GM23248 (cell line): ENCODE data around the gene ITGA11. TPM values are rescaled to one million over a fixed set of nuclear protein-coding genes. Genes with fewer than 3 reads are reported as not detected.

Source experiments
- DNase-seq: peaks from one replicate; pipeline ENCODE4 v3.0.0-alpha.2; 2015
- H2AFZ ChIP-seq: fragments of 200-600 bp; sonication (generic); 2 replicates; pipeline ENCODE4 v1.6.1; 2016; ENCODE audit warnings: antibody characterized with exemption
- H3F3A ChIP-seq: fragments of 200-600 bp; sonication (generic); 2 replicates; pipeline ENCODE4 v1.6.1; 2016; ENCODE audit warnings: mild to moderate bottlenecking, antibody characterized with exemption, mixed run types; ENCODE audit not compliant: insufficient read depth
- H3K27ac ChIP-seq: fragments of 200-600 bp; sonication (generic); 2 replicates; pipeline ENCODE4 v1.5.1; 2016; ENCODE audit warnings: mild to moderate bottlenecking
- H3K27me3 ChIP-seq: fragments of 200-600 bp; sonication (generic); replicated peaks from 2 replicates; pipeline ENCODE4 v1.6.1; 2016; ENCODE audit warnings: mild to moderate bottlenecking; ENCODE audit not compliant: insufficient read depth
- H3K36me3 ChIP-seq: fragments of 200-600 bp; sonication (generic); 2 replicates; pipeline ENCODE4 v1.6.1; 2016; ENCODE audit warnings: low read depth, mild to moderate bottlenecking
- H3K4me1 ChIP-seq: fragments of 200-600 bp; sonication (generic); 2 replicates; pipeline ENCODE4 v1.6.1; 2016; ENCODE audit warnings: mild to moderate bottlenecking; ENCODE audit not compliant: insufficient read depth
- H3K4me2 ChIP-seq: fragments of 200-600 bp; sonication (generic); one replicate; pipeline ENCODE4 v1.6.1; 2016; ENCODE audit warnings: mild to moderate bottlenecking; ENCODE audit not compliant: unreplicated experiment
- H3K4me3 ChIP-seq: fragments of 200-600 bp; sonication (generic); 2 replicates; pipeline ENCODE4 v1.5.1; 2016; ENCODE audit warnings: mild to moderate bottlenecking
- H3K79me2 ChIP-seq: fragments of 200-600 bp; sonication (generic); 2 replicates; pipeline ENCODE4 v1.6.1; 2016; ENCODE audit warnings: mild to moderate bottlenecking; ENCODE audit not compliant: insufficient read depth
- H3K9ac ChIP-seq: fragments of 200-600 bp; sonication (generic); 2 replicates; pipeline ENCODE4 v1.6.1; 2016; ENCODE audit warnings: mild to moderate bottlenecking
- H3K9me2 ChIP-seq: fragments of 200-600 bp; sonication (generic); 2 replicates; pipeline ENCODE4 v1.6.1; 2016; ENCODE audit warnings: mixed run types, mild to moderate bottlenecking, moderate library complexity; ENCODE audit not compliant: insufficient read depth
- H3K9me3 ChIP-seq: fragments of 200-600 bp; sonication (generic); one replicate; pipeline ENCODE4 v1.6.1; 2017; ENCODE audit warnings: low read depth
- H4K20me1 ChIP-seq: fragments of 200-600 bp; sonication (generic); 2 replicates; pipeline ENCODE4 v1.6.0; 2016; ENCODE audit not compliant: insufficient read depth
- EZH2 ChIP-seq: fragments of 200-600 bp; sonication (generic); IDR thresholded peaks from 2 replicates; pipeline ENCODE4 v1.6.1; 2018; ENCODE audit warnings: antibody characterized with exemption, mild to moderate bottlenecking; ENCODE audit not compliant: insufficient read depth, poor library complexity, severe bottlenecking
- EZH2phosphoT487 ChIP-seq: fragments of 200-600 bp; sonication (generic); IDR thresholded peaks from 2 replicates; pipeline ENCODE4 v1.6.1; 2018; ENCODE audit warnings: antibody characterized with exemption, moderate library complexity, mild to moderate bottlenecking, low read depth; ENCODE audit not compliant: insufficient read depth
- WGBS, 2 experiments: methylation state at CpG; one replicate each; pipeline ENCODE4 v1.1.6; 2015 to 2017; ENCODE audit warnings: low lambda C conversion rate in 2 of 2, low coverage in 1 of 2; ENCODE audit errors: missing lambda C conversion rate in 2 of 2; 5-methylcytosine and 5-hydroxymethylcytosine counted together
- in situ Hi-C: fragments of 300-500 bp; cut with MboI; formaldehyde crosslinking; loops from 2 replicates; pipeline ENCODE4 v1.15.0; 2020
- polyA plus RNA-seq: library from polyadenylated mRNA; unstranded; fragments of >200 nt; fragmentation: Nextera tagmentation; extraction: Ambion mirVana; gene quantifications from 2 replicates; pipeline ENCODE4 v1.2.1, GENCODE V29; 2016
- total RNA-seq: library from RNA; depleted of rRNA; stranded (reverse); fragments of >200 nt; shearing (Covaris generic); gene quantifications from 2 replicates; pipeline ENCODE4 v1.2.3, GENCODE V29; 2014

ITGA11 gene
- total and polyA plus RNA-seq, 2 experiments from 2014 or later: 312 to 352 TPM

DNA sequence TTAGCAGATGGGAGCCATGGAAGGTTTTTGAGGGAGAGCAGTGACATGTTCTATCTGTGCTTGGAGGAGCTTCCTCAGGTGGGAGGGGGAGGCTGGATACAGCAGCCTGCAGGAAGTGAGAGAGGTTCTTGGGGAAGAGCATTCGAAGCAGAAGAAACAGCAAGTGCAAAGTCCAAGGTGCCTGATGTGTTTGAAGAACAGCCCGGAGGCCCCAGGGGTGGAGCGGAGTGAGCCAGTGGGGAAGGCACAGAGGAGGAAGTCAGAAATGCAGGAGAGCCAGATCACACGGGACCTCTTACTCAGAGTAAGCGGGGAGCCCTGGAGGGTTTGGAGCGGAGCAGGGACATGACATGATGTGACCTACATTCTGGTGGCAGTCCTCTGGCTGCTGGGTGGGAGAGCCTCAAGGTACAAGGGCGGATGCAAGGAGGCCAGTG, 10.8 kb downstream of the ITGA11 start:
- H3K27ac ChIP-seq: peak overlapping the region; percentile 41
- no peak overlapping the region for H3K4me2 ChIP-seq
- in situ Hi-C loops: no loop called here
- 0 out of 2 replicates have a peak, but pooled peaks cover under 1% of the 10 kb centered on the region for H4K20me1 ChIP-seq
- H3K9me2 ChIP-seq: no peaks in the 10 kb centered on the region
- H3K9ac ChIP-seq: peak overlapping the region; percentile 25; the same call in 1 of the 2 replicates
- no peaks in the 10 kb centered on the region for H3K36me3 ChIP-seq
- TF ChIP-seq EZH2phosphoT487 (no peak), EZH2 (no peak)
- no peaks in the 10 kb centered on the region for H3K9me3 ChIP-seq
- H3K4me3 ChIP-seq: no peak overlapping the region
- no peaks in the 10 kb centered on the region for H3K27me3 ChIP-seq
- WGBS, 2 experiments: 63 to 80% methylated on average over 7 of the region's 7 CpGs
- H3F3A ChIP-seq: peaks cover 32% of the 10 kb centered on the region
- H3K79me2 ChIP-seq: peaks cover 94% of the 10 kb centered on the region
- H2AFZ ChIP-seq: no peak overlapping the region
- DNase-seq: peak; percentile 77
- peaks cover 77% of the 10 kb centered on the region for H3K4me1 ChIP-seq

DNA sequence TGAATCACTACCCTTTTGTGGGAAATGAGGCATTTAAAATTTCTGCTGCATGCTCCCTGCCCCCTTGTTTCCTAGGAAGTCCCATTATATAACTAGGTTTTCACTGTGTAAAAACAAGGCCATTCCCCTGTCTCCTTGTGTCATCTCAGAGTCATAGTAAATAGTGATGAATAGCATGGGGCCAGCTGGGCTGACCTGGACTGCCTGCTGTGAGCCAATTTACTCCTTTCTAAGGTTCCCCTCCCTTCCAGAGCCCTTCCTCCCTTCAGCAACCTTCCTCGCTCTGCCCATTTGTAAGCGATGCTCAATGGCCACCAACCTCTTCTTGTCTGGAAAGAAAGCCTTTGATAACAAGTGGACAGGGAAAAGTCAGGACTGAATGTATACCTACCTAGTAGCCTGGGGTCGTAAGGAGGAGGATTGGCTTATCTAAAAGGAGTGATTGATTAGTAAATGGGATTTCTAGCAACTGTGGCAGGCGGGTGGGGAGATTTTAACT, 11.7 kb downstream of the ITGA11 start:
- in situ Hi-C loops: no loop called here
- Histone ChIP-seq H3K9me3 (no peaks in the 10 kb centered on the region), H3K79me2 (peaks cover 94% of the 10 kb centered on the region), H3F3A (peaks cover 32% of the 10 kb centered on the region), H2AFZ (no peak overlapping the region), H3K4me3 (0 out of 2 replicates have a peak overlapping the region, but pooled peaks have one; percentile 8), H3K27ac (peak overlapping the region; percentile 46), H3K9me2 (no peaks in the 10 kb centered on the region), H3K4me2 (peak overlapping the region; percentile 57), H3K27me3 (no peaks in the 10 kb centered on the region), H4K20me1 (0 out of 2 replicates have a peak, but pooled peaks cover 4% of the 10 kb centered on the region), H3K4me1 (peaks cover 68% of the 10 kb centered on the region), H3K36me3 (no peaks in the 10 kb centered on the region), H3K9ac (no peak overlapping the region)
- 77 to 85% methylated on average over 4 of the region's 4 CpGs for WGBS, 2 experiments
- TF ChIP-seq EZH2: no peak
- TF ChIP-seq EZH2phosphoT487: no peak
- DNase-seq: peak; percentile 56

DNA sequence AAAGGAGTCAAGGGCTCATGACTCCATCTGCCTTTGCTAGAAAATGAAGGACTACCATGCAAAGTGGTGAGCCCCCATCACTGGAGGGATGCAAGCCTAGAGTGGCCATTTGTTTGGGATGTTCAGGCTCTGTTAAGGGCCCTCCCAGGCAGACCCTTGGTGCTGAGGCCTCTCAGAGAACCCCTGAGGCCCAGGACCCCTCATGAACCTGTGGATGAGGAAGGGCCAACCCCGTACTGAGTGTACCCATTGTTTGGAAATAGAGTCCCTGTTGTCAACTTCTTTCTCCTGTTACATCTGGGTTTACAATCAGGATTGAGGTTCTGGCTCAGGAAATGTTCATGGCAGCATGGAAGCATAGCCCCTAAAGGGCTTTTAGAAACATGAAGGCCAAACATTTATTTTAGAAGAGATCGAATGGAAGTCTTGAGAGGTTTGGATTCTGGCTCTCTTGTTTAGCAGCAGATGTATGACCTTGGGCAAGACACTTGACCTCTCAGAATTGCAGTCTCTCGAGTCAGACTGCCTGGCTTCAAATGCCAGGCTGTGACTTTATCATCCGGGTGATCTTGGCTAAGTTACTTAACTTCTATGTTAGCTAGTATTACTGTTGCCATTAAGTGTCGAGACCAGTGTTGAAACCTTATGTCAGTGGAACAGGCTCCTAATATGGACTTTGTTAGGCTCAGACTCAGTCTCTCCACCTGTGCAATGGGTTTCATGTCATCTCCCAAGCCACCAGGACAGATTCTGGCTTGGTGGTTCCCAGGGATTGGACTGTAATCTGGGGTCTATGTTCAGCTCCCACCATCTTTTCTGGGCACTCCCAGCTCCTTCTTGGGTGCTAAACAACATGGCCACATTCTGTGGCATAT, 12.4 kb downstream of the ITGA11 start:
- Histone ChIP-seq H3K9ac (no peak overlapping the region), H3K9me3 (no peaks in the 10 kb centered on the region), H3K27me3 (no peaks in the 10 kb centered on the region), H3K4me2 (peak overlapping the region; percentile 57), H3K27ac (peak overlapping the region; percentile 46), H3K9me2 (no peaks in the 10 kb centered on the region), H3K4me1 (peaks cover 62% of the 10 kb centered on the region), H4K20me1 (0 out of 2 replicates have a peak, but pooled peaks cover 4% of the 10 kb centered on the region), H3F3A (peaks cover 32% of the 10 kb centered on the region), H3K36me3 (no peaks in the 10 kb centered on the region), H3K79me2 (peaks cover 94% of the 10 kb centered on the region), H2AFZ (no peak overlapping the region), H3K4me3 (no peak overlapping the region)
- in situ Hi-C loops: no loop called here
- DNase-seq: peak; percentile 57
- WGBS, 2 experiments: 75 to 79% methylated on average over 5 of the region's 5 CpGs
- TF ChIP-seq EZH2 (no peak), EZH2phosphoT487 (no peak)

DNA sequence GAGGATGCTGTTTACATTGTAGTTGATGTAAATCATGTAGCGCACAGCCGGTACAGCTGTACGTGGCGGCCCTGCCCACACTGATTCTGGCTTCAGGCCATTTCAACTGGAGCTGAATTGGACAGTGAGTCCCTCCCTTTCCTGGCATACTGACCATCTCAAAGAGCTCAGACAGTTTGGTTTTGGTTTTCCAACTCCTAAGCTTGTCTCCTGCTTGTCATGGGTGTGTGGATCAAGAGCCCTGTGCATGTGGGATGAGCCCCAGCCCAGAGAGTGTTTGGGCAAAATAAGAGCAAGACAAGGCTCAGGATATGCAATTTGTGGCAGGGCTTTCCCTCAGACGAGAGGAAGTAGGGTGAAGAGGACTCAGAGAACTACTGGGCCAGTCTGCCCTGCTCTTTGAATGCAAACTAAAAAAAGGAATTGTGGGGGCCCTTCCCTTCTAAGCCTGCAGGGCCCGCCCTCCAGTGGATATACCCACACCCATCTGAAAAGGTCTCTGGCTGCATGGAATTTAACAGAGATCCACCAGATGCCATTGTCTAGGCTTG, 13.3 kb downstream of the ITGA11 start:
- H3K27me3 ChIP-seq: no peaks in the 10 kb centered on the region
- H3K4me3 ChIP-seq: no peak overlapping the region
- H3K79me2 ChIP-seq: peaks cover 94% of the 10 kb centered on the region
- TF ChIP-seq EZH2phosphoT487: no peak
- TF ChIP-seq EZH2: no peak
- H3K9me2 ChIP-seq: no peaks in the 10 kb centered on the region
- H3K27ac ChIP-seq: peak overlapping the region; percentile 46
- no peaks in the 10 kb centered on the region for H3K9me3 ChIP-seq
- peaks cover 32% of the 10 kb centered on the region for H3F3A ChIP-seq
- in situ Hi-C loops: no loop called here
- H3K4me2 ChIP-seq: peak overlapping the region; percentile 32
- peaks cover 53% of the 10 kb centered on the region for H3K4me1 ChIP-seq
- no peak overlapping the region for H3K9ac ChIP-seq
- WGBS, 2 experiments: 26 to 31% methylated on average over 6 of the region's 6 CpGs
- H4K20me1 ChIP-seq: 0 out of 2 replicates have a peak, but pooled peaks cover 4% of the 10 kb centered on the region
- H2AFZ ChIP-seq: no peak overlapping the region
- no peaks in the 10 kb centered on the region for H3K36me3 ChIP-seq
- peak; percentile 86 for DNase-seq
